Fibroblast of villous mesenchyme (primary cell): ENCODE results near the gene ZNF536. TPM values are rescaled to one million over a fixed set of nuclear protein-coding genes. Genes with fewer than 3 reads are reported as not detected.

ENCODE experiments used
- DNase-seq: peaks from one replicate; pipeline ENCODE4 v3.0.0-alpha.2; 2010; ENCODE audit warnings: low read depth
- H3K4me3 ChIP-seq: 2 replicates; pipeline ENCODE4 v1.5.1; 2011; ENCODE audit warnings: low read depth, mild to moderate bottlenecking, low read length
- total RNA-seq: library from RNA; depleted of rRNA; stranded (reverse); fragments of >200 nt; gene quantifications from 2 replicates; pipeline ENCODE4 v1.2.3, GENCODE V29; 2012
- TF ChIP-seq, protein P1 (sequence below): IDR thresholded peaks from 2 replicates; pipeline ENCODE4 v1.5.1; 2012; ENCODE audit warnings: low read depth, mild to moderate bottlenecking, low read length; ENCODE audit not compliant: insufficient read depth

The ZNF536 gene
- total RNA-seq, 1 donor: not detected

DNA sequence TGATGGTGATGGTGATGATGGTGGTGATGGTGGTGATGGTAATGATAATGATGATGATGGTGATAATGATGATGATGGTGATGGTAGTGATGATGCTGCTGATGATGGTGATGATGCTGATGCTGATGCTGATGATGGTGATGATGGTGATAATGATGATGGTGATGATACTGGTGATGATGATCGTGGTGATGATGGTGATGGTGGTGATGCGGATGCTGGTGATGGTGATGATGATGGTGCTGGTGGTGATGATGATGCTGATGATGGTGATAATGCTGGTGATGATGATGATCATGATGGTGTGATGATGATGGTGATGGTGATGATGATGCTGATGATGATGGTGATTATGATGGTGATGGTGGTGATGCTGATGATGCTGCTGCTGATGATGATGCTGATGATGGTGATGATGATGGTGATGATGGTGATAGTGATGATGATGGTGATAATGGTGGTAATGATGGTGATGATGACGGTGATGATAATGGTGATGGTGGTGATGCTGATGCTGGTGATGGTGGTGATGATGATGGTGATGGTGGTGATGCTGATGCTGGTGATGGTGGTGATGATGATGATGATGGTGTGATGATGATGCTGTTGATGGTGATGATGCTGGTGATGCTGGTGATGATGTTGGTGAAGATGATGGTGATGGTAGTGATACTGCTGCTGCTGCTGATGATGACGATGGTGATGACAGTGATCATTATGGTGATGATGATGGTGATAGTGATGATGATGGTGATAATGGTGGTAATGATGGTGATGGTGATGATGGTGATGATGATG is 62.8 kb downstream of the ZNF536 start:
- no peak overlapping the region for H3K4me3 ChIP-seq
- TF ChIP-seq, protein P1, sequence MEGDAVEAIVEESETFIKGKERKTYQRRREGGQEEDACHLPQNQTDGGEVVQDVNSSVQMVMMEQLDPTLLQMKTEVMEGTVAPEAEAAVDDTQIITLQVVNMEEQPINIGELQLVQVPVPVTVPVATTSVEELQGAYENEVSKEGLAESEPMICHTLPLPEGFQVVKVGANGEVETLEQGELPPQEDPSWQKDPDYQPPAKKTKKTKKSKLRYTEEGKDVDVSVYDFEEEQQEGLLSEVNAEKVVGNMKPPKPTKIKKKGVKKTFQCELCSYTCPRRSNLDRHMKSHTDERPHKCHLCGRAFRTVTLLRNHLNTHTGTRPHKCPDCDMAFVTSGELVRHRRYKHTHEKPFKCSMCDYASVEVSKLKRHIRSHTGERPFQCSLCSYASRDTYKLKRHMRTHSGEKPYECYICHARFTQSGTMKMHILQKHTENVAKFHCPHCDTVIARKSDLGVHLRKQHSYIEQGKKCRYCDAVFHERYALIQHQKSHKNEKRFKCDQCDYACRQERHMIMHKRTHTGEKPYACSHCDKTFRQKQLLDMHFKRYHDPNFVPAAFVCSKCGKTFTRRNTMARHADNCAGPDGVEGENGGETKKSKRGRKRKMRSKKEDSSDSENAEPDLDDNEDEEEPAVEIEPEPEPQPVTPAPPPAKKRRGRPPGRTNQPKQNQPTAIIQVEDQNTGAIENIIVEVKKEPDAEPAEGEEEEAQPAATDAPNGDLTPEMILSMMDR: no peak
- DNase-seq: no peak

DNA sequence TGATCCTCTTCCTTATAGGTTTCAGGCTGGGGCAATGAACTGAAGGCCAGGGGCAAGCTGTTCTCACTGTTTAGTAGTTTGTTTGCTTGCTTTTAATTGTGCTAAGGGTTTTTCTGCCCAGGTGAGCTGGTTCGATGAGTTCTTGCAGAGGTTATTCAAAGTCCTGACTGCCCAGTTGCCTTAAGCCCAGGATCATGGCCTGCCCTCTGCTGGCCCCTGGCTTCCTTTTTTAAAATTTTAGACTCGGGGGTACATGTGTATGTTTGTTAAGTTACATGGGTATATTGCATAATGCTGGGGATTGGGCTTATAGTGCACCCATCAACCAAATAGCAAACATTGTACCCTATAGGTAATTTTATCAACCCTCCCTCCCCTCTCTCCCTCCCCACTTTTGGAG is 65.7 kb downstream of the ZNF536 start:
- no peak for DNase-seq
- TF ChIP-seq, protein P1: no peak
- H3K4me3 ChIP-seq: no peak overlapping the region

DNA sequence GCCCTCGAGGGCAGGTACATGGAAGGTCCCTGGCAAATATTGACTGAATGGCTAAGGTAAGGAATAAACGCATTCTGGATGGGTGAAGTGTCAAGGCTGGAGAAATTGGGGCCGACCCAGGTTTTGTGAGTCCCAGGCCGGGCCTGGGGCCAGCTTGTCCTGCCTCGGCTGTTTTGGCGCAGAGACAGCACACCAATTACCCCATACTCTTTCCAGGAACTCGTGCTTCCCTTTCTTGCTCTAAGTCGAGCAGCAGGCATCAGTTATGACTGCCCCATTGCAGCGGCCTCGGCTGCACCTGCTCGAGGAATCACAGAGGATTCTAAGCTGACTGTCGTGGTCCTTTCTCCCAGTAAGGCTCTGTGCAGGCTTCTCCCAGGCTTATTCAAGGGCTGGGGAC is 67.1 kb downstream of the ZNF536 start:
- no peak overlapping the region for H3K4me3 ChIP-seq
- TF ChIP-seq, protein P1: no peak
- DNase-seq: no peak

DNA sequence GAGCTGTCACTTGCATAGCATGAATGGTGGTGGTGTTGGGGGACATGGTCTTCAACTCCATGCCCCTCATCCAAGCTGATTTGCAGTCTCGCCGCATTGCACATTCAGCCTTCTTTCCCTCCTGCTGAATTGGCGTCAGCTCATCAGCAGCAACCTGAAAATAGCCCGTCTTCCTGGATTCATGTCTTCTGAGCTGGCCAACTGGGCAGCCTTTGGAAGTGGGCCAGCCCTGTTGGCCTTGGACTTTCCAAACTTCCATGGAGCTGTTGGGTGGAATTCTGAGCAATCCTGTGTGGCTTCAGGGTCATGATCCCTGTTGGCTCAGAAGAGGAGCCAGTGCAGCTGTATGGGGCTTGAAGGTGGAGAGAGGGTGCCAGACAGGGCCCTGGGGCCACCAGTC is 68.8 kb downstream of the ZNF536 start:
- DNase-seq: no peak
- no peak overlapping the region for H3K4me3 ChIP-seq
- TF ChIP-seq, protein P1: no peak

DNA sequence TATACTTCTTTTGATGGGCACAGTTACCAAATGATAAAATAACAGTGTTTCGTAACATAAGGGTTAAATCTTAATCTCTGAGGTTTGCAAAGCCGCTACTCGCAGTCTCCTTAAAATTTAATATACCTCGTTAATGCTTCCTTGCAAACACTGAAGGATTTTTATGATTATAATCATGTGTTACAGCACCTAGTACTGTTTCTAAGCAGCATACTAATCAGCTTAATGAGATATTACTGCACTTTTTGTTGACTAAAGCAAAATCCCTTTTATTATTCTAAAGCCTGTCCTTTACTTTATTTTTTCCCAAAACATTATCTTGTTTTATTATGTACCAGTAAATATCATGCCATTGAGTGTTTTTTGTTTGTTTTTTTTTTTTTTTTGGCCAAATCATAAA is 70.5 kb downstream of the ZNF536 start:
- TF ChIP-seq, protein P1: no peak
- H3K4me3 ChIP-seq: no peak overlapping the region
- DNase-seq: no peak

DNA sequence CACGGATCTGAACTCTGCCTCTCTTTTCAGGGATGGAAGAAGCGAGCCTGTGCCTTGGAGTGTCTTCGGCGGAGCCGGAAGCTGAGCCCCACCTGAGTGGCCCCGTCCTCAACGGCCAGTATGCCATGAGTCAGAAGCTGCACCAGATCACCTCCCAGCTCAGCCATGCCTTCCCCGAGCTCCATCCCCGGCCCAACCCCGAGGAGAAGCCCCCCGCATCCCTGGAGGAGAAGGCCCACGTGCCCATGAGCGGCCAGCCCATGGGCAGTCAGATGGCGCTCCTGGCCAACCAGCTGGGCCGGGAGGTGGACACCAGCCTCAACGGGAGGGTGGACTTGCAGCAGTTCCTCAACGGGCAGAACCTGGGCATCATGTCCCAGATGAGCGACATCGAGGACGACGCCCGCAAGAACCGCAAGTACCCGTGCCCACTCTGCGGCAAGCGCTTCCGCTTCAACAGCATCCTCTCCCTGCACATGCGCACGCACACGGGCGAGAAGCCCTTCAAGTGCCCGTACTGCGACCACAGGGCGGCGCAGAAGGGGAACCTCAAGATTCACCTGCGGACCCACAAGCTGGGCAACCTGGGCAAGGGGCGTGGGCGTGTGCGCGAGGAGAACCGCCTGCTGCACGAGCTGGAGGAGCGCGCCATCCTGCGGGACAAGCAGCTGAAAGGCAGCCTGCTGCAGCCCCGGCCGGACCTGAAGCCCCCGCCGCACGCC is 71.5 kb downstream of the ZNF536 start:
- TF ChIP-seq, protein P1: no peak
- DNase-seq: no peak
- H3K4me3 ChIP-seq: no peak overlapping the region
